Right lobe of liver (tissue), 6 donors: ENCODE data around the gene SH3PXD2A. TPM values are rescaled to one million over a fixed set of nuclear protein-coding genes. Genes with fewer than 3 reads are reported as not detected.
"Not testable (repeated sequence)": the region's sequence is repeated elsewhere in the genome, so short reads cannot be mapped to it uniquely, and the experiment has no call there.

ENCODE experiments used
- ATAC-seq, 4 donors: fragments of 200-7000 bp; cut with Tn5 transposase; one replicate each; pipeline ENCODE4 v1.9.1; 2020; ENCODE audit warnings: mild to moderate bottlenecking in 4 of 4, moderate library complexity in 4 of 4
- DNase-seq, 3 donors: peaks; one replicate each; pipeline ENCODE4 v3.0.0-alpha.2; 2020
- H3K27ac ChIP-seq, 3 donors: fragments of 200-600 bp; one replicate each; pipeline ENCODE4 v1.8.0; 2022
- H3K27me3 ChIP-seq, 2 donors: fragments of 200-600 bp; one replicate each; pipeline ENCODE4 v1.8.0; 2022
- H3K36me3 ChIP-seq, 4 donors: fragments of 200-600 bp; sonication (generic) in 1 of 4; one replicate each; pipeline versions ENCODE4 v1.5.1 to v1.8.0; 2017 to 2022; ENCODE audit warnings: control low read depth in 1 of 4
- H3K4me1 ChIP-seq, 4 donors: fragments of 200-600 bp; sonication (generic) in 1 of 4; one replicate each; pipeline versions ENCODE4 v1.5.1 to v1.8.0; 2017 to 2022; ENCODE audit warnings: control low read depth in 1 of 4
- H3K4me3 ChIP-seq, 3 donors: fragments of 200-600 bp; one replicate each; pipeline ENCODE4 v1.8.0; 2022
- H3K9me3 ChIP-seq, 4 donors: fragments of 200-600 bp; sonication (generic) in 1 of 4; one replicate each; pipeline versions ENCODE4 v1.5.1 to v1.8.0; 2017 to 2022; ENCODE audit warnings: control low read depth in 1 of 4
- CTCF ChIP-seq, 4 donors: fragments of 200-600 bp in 3 of 4; fragments of 450-650 bp in 1 of 4; IDR thresholded peaks; one replicate each; pipeline versions ENCODE4 v1.5.1 to v1.8.0; 2016 to 2022; ENCODE audit warnings: antibody characterized with exemption in 4 of 4, mild to moderate bottlenecking in 2 of 4
- POLR2A ChIP-seq: fragments of 450-650 bp; IDR thresholded peaks from one replicate; pipeline ENCODE4 v1.6.1; 2017; ENCODE audit warnings: antibody characterized with exemption, mild to moderate bottlenecking
- WGBS: methylation state at CpG from one replicate; pipeline ENCODE4 v1.1.6; 2018; ENCODE audit warnings: low coverage, low lambda C conversion rate; ENCODE audit not compliant: insufficient coverage; ENCODE audit errors: missing lambda C conversion rate; 5-methylcytosine and 5-hydroxymethylcytosine counted together
- intact Hi-C, 2 donors: fragments of 100-400 bp; cut with DNase I; formaldehyde crosslinking; loops; one replicate each; pipeline versions ENCODE4 v1.11.2 to v1.14.1; 2022
- total RNA-seq, 6 experiments: library from RNA; depleted of rRNA in 2 of 6; stranded (reverse); fragments of >200 nt in 2 of 6; fragmentation: NEBNext Ultra II Directional in 3 of 6; extraction: Animal tissue kit (Norgen Biotek cat#: 25700) in 3 of 6; gene quantifications; one replicate each; pipeline versions ENCODE4 v1.1.0 to v1.2.4, GENCODE V29; 2016 to 2023
- donor health status: DM: no; HTN: yes; CAD: no.
- donor health status: DM: no; HTN: no; CAD: no.
- donor health status: DM: no; HTN: no; CAD: no.
- donor health status: DM: no; HTN: yes; CAD: no.
- donor health status: DM: no; HTN: yes; CAD: no.

Gene SH3PXD2A
- total RNA-seq, 6 experiments from 2014 or later, result 3.0 to 38.3 (median 10.0) TPM

- Histone ChIP-seq H3K27ac (no peak overlapping the region), H3K4me1 (no peaks in the 10 kb centered on the region), H3K36me3 (no peaks in the 10 kb centered on the region), H3K27me3 (no peaks in the 10 kb centered on the region), H3K4me3 (no peak overlapping the region), H3K9me3 (no peaks in the 10 kb centered on the region)
- peak in 1 of 4 donors; percentile 32 for ATAC-seq
- DNase-seq, result peak in 1 of 3 donors; percentile 22
- 86% methylated on average over 6 of the region's 14 CpGs for WGBS
- TF ChIP-seq POLR2A (no peak), CTCF (IDR thresholded peaks at IDR 0.05) (no peak)
- intact Hi-C loops, result no loop called here
Observed at GRCh38 chr10:103732339-103733044, 122.9 kb downstream of the SH3PXD2A start.

- DNase-seq, result no peak
- intact Hi-C loops, result no loop called here
- ATAC-seq, result no peak
- Histone ChIP-seq H3K27ac (no peak overlapping the region), H3K4me3 (no peak overlapping the region), H3K27me3 (no peaks in the 10 kb centered on the region), H3K36me3 (no peaks in the 10 kb centered on the region), H3K9me3 (no peaks in the 10 kb centered on the region), H3K4me1 (no peaks in the 10 kb centered on the region)
- TF ChIP-seq POLR2A (no peak), CTCF (IDR thresholded peaks at IDR 0.05) (no peak)
- 47% methylated on average over 3 of the region's 3 CpGs for WGBS
Observed at GRCh38 chr10:103731609-103732270, 123.6 kb downstream of the SH3PXD2A start.

- ATAC-seq, H3K27ac ChIP-seq, intact Hi-C loops, H3K4me3 ChIP-seq, H3K36me3 ChIP-seq, H3K9me3 ChIP-seq, H3K4me1 ChIP-seq, DNase-seq, H3K27me3 ChIP-seq: not testable (repeated sequence)
- WGBS, result 100% methylated on average over 1 of the region's 4 CpGs
Observed at GRCh38 chr10:103731026-103731425, 124.3 kb downstream of the SH3PXD2A start.

GRCh38 chr10:103729851-103730250, 125.5 kb downstream of the SH3PXD2A start:
- H3K9me3 ChIP-seq, result no peaks in the 10 kb centered on the region
- no peaks in the 10 kb centered on the region for H3K27me3 ChIP-seq
- H3K27ac ChIP-seq, result no peak overlapping the region
- no peak overlapping the region for H3K4me3 ChIP-seq
- intact Hi-C loops, result no loop called here
- no peaks in the 10 kb centered on the region for H3K4me1 ChIP-seq
- DNase-seq (peak in 1 of 3 donors; percentile 24), ATAC-seq (no peak)
- 46% methylated on average over 1 of the region's 5 CpGs for WGBS
- H3K36me3 ChIP-seq, result no peaks in the 10 kb centered on the region
- TF ChIP-seq POLR2A, result no peak
- TF ChIP-seq CTCF (IDR thresholded peaks at IDR 0.05), result no peak

- H3K36me3 ChIP-seq, result no peaks in the 10 kb centered on the region
- H3K4me1 ChIP-seq, result no peaks in the 10 kb centered on the region
- intact Hi-C loops, result no loop called here
- no peak overlapping the region for H3K27ac ChIP-seq
- no peaks in the 10 kb centered on the region for H3K27me3 ChIP-seq
- no peaks in the 10 kb centered on the region for H3K9me3 ChIP-seq
- TF ChIP-seq POLR2A (no peak), CTCF (IDR thresholded peaks at IDR 0.05) (no peak)
- ATAC-seq (no peak), DNase-seq (no peak)
- WGBS, result 88% methylated on average over 6 of the region's 7 CpGs
- no peak overlapping the region for H3K4me3 ChIP-seq
Observed at GRCh38 chr10:103727991-103728689, 127.2 kb downstream of the SH3PXD2A start.
